T47D (cell line): ENCODE data around the gene RABGAP1.
A peak's percentile ranks its signal among the peaks of the same experiment; 100 is the strongest.

Experiments
- DNase-seq, 2 experiments: peaks; one replicate each; pipeline versions ENCODE4 v3.0.0 to v3.0.0-alpha.2; 2011 to 2012; ENCODE audit warnings: low read depth in 1 of 2, low spot score in 1 of 2
- JUND ChIP-seq: IDR thresholded peaks from 2 replicates; pipeline ENCODE4 v1.6.1; 2012; ENCODE audit warnings: low read depth
- in situ Hi-C: cut with HindIII; loops from 2 replicates; pipeline ENCODE4 v1.10.0; 2016; ENCODE audit warnings: low sequenced_read_pairs, low pct_unique_long_range_greater_than_20kb

RABGAP1 gene

GRCh38 chr9:122950263-122950662 is 9.4 kb downstream of the RABGAP1 start:
- no peak for TF ChIP-seq JUND
- in situ Hi-C loops = no loop called here
- DNase-seq = no peak

- in situ Hi-C loops = no loop called here
- DNase-seq = no peak
- no peak for TF ChIP-seq JUND
These were observed 10.2 kb downstream of the RABGAP1 start for GRCh38 chr9:122951056-122951455.

GRCh38 chr9:122954253-122954691 is 13.5 kb downstream of the RABGAP1 start:
- in situ Hi-C loops = no loop called here
- no peak for TF ChIP-seq JUND
- no peak for DNase-seq

- TF ChIP-seq JUND = no peak
- in situ Hi-C loops = no loop called here
- DNase-seq = no peak
These were observed 15.1 kb downstream of the RABGAP1 start for GRCh38 chr9:122955961-122956360.

- DNase-seq = no peak
- in situ Hi-C loops = no loop called here
- TF ChIP-seq JUND = no peak
These were observed 20.3 kb downstream of the RABGAP1 start for GRCh38 chr9:122961139-122961538.

DNA sequence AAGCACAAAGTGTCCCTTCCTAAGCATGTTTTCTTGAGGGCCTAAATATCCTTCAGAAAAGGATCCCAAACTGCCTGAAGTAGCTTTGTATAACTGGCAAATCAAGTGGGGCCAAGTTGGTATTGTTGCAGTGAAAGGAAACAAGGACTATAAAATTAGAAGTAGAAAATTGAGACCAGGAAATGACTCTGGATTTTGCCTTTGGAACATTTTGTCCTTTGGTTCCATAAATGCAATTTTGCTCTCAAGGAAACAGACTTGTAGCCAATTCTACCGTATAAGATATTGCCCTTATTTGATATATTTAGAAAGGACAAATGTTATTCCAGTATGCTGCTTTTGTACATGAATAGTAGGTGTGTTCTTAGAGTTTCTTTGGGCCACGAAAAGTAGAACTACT is 34.4 kb downstream of the RABGAP1 start:
- in situ Hi-C loops = no loop called here
- DNase-seq = no peak
- TF ChIP-seq JUND = no peak

GRCh38 chr9:122978601-122979000 is 37.8 kb downstream of the RABGAP1 start:
- in situ Hi-C loops = no loop called here
- DNase-seq = no peak
- TF ChIP-seq JUND = no peak

- in situ Hi-C loops = no loop called here
- DNase-seq = peak in 1 of 2 experiments; percentile 16
- no peak for TF ChIP-seq JUND
These were observed 45.2 kb downstream of the RABGAP1 start for GRCh38 chr9:122986010-122986409.

- in situ Hi-C loops = no loop called here
- DNase-seq = no peak
- TF ChIP-seq JUND = no peak
These were observed 47.3 kb downstream of the RABGAP1 start for GRCh38 chr9:122988141-122988540.

DNA sequence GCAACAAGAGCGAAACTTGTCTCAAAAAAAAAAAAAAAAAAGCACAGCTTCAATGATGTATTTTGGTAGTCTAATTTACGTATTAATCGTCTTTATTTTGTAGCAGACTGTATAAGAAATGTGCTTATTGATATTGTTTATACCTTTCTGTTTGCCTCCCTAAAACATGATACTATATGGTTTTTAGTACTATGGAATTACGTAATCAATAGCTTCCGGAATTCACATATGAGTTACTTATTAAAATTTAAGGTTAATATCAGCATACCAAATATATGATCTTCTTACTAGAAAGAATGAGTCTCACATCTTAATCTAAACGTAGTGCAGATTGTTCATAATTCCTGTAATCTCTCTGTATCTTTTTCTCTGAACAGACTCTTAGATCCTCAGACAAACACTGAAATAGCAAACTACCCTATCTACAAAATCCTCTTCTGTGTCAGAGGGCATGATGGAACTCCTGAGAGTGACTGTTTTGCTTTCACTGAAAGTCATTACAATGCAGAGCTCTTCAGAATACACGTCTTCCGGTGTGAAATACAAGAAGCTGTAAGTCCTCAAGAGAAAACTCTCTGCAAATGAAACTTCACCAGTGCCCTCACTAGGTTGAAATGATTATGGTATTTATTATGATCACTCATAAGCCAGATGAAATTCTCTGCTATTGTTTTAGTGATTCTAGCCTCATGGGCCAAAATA is 48.3 kb downstream of the RABGAP1 start:
- no peak for DNase-seq
- no peak for TF ChIP-seq JUND
- in situ Hi-C loops = no loop called here

- in situ Hi-C loops = no loop called here
- DNase-seq = peak; percentile 9 to 59
- TF ChIP-seq JUND = no peak
These were observed 50.6 kb downstream of the RABGAP1 start for GRCh38 chr9:122991370-122991830.

- TF ChIP-seq JUND = no peak
- no peak for DNase-seq
- in situ Hi-C loops = no loop called here
These were observed 55.8 kb downstream of the RABGAP1 start for GRCh38 chr9:122996586-122996985.

DNA sequence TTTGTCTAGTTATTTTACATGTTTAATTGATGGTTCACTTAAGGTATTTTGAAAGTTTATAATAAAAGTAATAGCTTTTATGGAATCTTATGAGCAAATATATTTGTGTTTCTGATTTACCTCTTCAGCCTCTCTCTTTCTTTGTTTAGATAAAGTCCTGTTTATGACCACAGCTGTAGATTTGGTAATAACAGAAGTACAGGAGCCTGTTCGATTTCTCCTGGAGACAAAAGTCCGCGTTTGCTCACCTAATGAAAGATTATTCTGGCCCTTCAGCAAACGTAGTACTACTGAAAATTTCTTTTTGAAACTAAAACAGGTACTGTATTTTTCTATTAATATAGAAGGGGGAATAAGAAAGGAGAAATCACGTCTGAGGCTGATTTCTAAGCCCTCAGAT is 57.6 kb downstream of the RABGAP1 start:
- no peak for DNase-seq
- TF ChIP-seq JUND = no peak
- in situ Hi-C loops = no loop called here

- TF ChIP-seq JUND = no peak
- in situ Hi-C loops = no loop called here
- DNase-seq = no peak
These were observed 59.7 kb downstream of the RABGAP1 start for GRCh38 chr9:123000371-123001068.
